Large intestine (tissue), 3 donors: ENCODE measurements around the gene AGT. TPM values are rescaled to one million over a fixed set of nuclear protein-coding genes. Genes with fewer than 3 reads are reported as not detected.

Source experiments
- DNase-seq, 2 donors: peaks; one replicate each; pipeline versions ENCODE4 v3.0.0 to v3.0.0-alpha.2; 2013
- H3K27ac ChIP-seq: one replicate; pipeline ENCODE4 v1.5.1; 2013; ENCODE audit warnings: low read length
- H3K27me3 ChIP-seq: 2 replicates; pipeline ENCODE4 v1.6.1; 2013; ENCODE audit warnings: low read length; ENCODE audit not compliant: control insufficient read depth, insufficient read depth
- H3K36me3 ChIP-seq: 2 replicates; pipeline ENCODE4 v1.6.1; 2013; ENCODE audit warnings: low read length; ENCODE audit not compliant: control insufficient read depth, insufficient read depth
- H3K4me1 ChIP-seq: one replicate; pipeline ENCODE4 v1.6.1; 2013; ENCODE audit warnings: low read length; ENCODE audit not compliant: control insufficient read depth, insufficient read depth
- H3K4me3 ChIP-seq: one replicate; pipeline ENCODE4 v1.5.1; 2013; ENCODE audit warnings: low read length
- H3K9me3 ChIP-seq: one replicate; pipeline ENCODE4 v1.6.1; 2013; ENCODE audit warnings: mild to moderate bottlenecking, low read depth, low read length, moderate library complexity; ENCODE audit not compliant: control insufficient read depth
- WGBS: methylation state at CpG from one replicate; pipeline ENCODE4 v1.1.5; 2013; ENCODE audit warnings: low lambda C conversion rate; ENCODE audit not compliant: insufficient coverage; 5-methylcytosine and 5-hydroxymethylcytosine counted together
- polyA plus RNA-seq: library from polyadenylated mRNA; unstranded; fragments of 120-200 nt; gene quantifications from one replicate; pipeline ENCODE4 v1.2.1, GENCODE V29; 2013

Gene AGT
- polyA plus RNA-seq, 1 donor = 191 TPM

- no CpG with 5 or more reads among the region's 24 CpGs for WGBS
- H3K36me3 ChIP-seq = no peaks in the 10 kb centered on the region
- no peak overlapping the region for H3K27ac ChIP-seq
- H3K4me3 ChIP-seq = no peak overlapping the region
- H3K9me3 ChIP-seq = no peaks in the 10 kb centered on the region
- H3K4me1 ChIP-seq = peaks cover 18% of the 10 kb centered on the region
- peak in 1 of 2 donors; percentile 83 for DNase-seq
- no peaks in the 10 kb centered on the region for H3K27me3 ChIP-seq
Observed at GRCh38 chr1:230753586-230754251, 39.8 kb upstream of the AGT start.

GRCh38 chr1:230753191-230753585 is 39.3 kb upstream of the AGT start:
- no peak for DNase-seq
- Histone ChIP-seq H3K4me3 (no peak overlapping the region), H3K27ac (no peak overlapping the region), H3K9me3 (no peaks in the 10 kb centered on the region), H3K4me1 (peaks cover 18% of the 10 kb centered on the region), H3K36me3 (no peaks in the 10 kb centered on the region), H3K27me3 (no peaks in the 10 kb centered on the region)
- WGBS = no CpG with 5 or more reads among the region's 5 CpGs

GRCh38 chr1:230752407-230752806 is 38.5 kb upstream of the AGT start:
- Histone ChIP-seq H3K27ac (no peak overlapping the region), H3K27me3 (no peaks in the 10 kb centered on the region), H3K36me3 (no peaks in the 10 kb centered on the region), H3K4me1 (peaks cover 25% of the 10 kb centered on the region), H3K9me3 (no peaks in the 10 kb centered on the region), H3K4me3 (no peak overlapping the region)
- WGBS = no CpG with 5 or more reads among the region's 6 CpGs
- DNase-seq = peak in 1 of 2 donors; percentile 42

GRCh38 chr1:230750986-230751625 is 37.2 kb upstream of the AGT start:
- DNase-seq = peak in 1 of 2 donors; percentile 48
- H3K4me1 ChIP-seq = peaks cover 32% of the 10 kb centered on the region

GRCh38 chr1:230750576-230750975 is 36.7 kb upstream of the AGT start:
- Histone ChIP-seq H3K4me3 (no peak overlapping the region), H3K4me1 (peaks cover 32% of the 10 kb centered on the region), H3K27me3 (no peaks in the 10 kb centered on the region), H3K36me3 (no peaks in the 10 kb centered on the region), H3K9me3 (no peaks in the 10 kb centered on the region), H3K27ac (no peak overlapping the region)
- no CpG with 5 or more reads among the region's 5 CpGs for WGBS
- DNase-seq = peak; percentile 26 to 56

More at GRCh38 chr1:230750986-230751625, 37.2 kb upstream of the AGT start:
- Histone ChIP-seq H3K9me3 (no peaks in the 10 kb centered on the region), H3K36me3 (no peaks in the 10 kb centered on the region), H3K27me3 (no peaks in the 10 kb centered on the region), H3K27ac (peak overlapping the region; percentile 25), H3K4me3 (no peak overlapping the region)
- no CpG with 5 or more reads among the region's 6 CpGs for WGBS

- Histone ChIP-seq H3K4me1 (peaks cover 34% of the 10 kb centered on the region), H3K36me3 (no peaks in the 10 kb centered on the region), H3K9me3 (no peaks in the 10 kb centered on the region), H3K4me3 (no peak overlapping the region), H3K27ac (no peak overlapping the region), H3K27me3 (no peaks in the 10 kb centered on the region)
- no peak for DNase-seq
- WGBS = no CpG with 5 or more reads among the region's 3 CpGs
Observed at GRCh38 chr1:230749635-230750034, 35.7 kb upstream of the AGT start.

- Histone ChIP-seq H3K9me3 (no peaks in the 10 kb centered on the region), H3K36me3 (no peaks in the 10 kb centered on the region), H3K27me3 (no peaks in the 10 kb centered on the region), H3K4me1 (peaks cover 34% of the 10 kb centered on the region), H3K27ac (no peak overlapping the region), H3K4me3 (no peak overlapping the region)
- no peak for DNase-seq
- no CpG with 5 or more reads among the region's 12 CpGs for WGBS
Observed at GRCh38 chr1:230749150-230749549, 35.2 kb upstream of the AGT start.

- Histone ChIP-seq H3K4me1 (peaks cover 34% of the 10 kb centered on the region), H3K4me3 (peak overlapping the region; percentile 9), H3K27me3 (no peaks in the 10 kb centered on the region), H3K27ac (peak overlapping the region; percentile 58), H3K36me3 (no peaks in the 10 kb centered on the region), H3K9me3 (no peaks in the 10 kb centered on the region)
- no CpG with 5 or more reads among the region's 16 CpGs for WGBS
- DNase-seq = peak in 1 of 2 donors; percentile 48
Observed at GRCh38 chr1:230747890-230748800, 34.2 kb upstream of the AGT start.

GRCh38 chr1:230747127-230747730 is 33.3 kb upstream of the AGT start, which contains the start of gene CAPN9:
Gene CAPN9 (plus strand): TSS chr1:230747388. CDS start chr1:230747497, 109 bp downstream.
- peaks cover 30% of the 10 kb centered on the region for H3K4me1 ChIP-seq
- no peaks in the 10 kb centered on the region for H3K9me3 ChIP-seq
- DNase-seq = peak in 1 of 2 donors; percentile 51
- H3K27ac ChIP-seq = peak within 1 kb of the TSS; percentile 58
- H3K36me3 ChIP-seq = no peaks in the 10 kb centered on the region
- H3K4me3 ChIP-seq = peak within 1 kb of the TSS; percentile 9
- WGBS = no CpG with 5 or more reads among the region's 14 CpGs
- H3K27me3 ChIP-seq = no peaks in the 10 kb centered on the region

GRCh38 chr1:230746617-230747016 is 32.7 kb upstream of the AGT start:
- H3K27me3 ChIP-seq = no peaks in the 10 kb centered on the region
- no peaks in the 10 kb centered on the region for H3K36me3 ChIP-seq
- no peak overlapping the region for H3K27ac ChIP-seq
- peaks cover 26% of the 10 kb centered on the region for H3K4me1 ChIP-seq
- no peaks in the 10 kb centered on the region for H3K9me3 ChIP-seq
- no CpG with 5 or more reads among the region's 4 CpGs for WGBS
- H3K4me3 ChIP-seq = no peak overlapping the region
- DNase-seq = no peak
